Astrocyte of the spinal cord (primary cell): ENCODE measurements around the gene C4orf50.

ENCODE experiments used
- DNase-seq: peaks from one replicate; pipeline ENCODE4 v3.0.0; 2011; ENCODE audit warnings: low read depth, low spot score
- H3K4me3 ChIP-seq: 2 replicates; pipeline ENCODE4 v1.5.1; 2011; ENCODE audit warnings: low read depth, mild to moderate bottlenecking, low read length, moderate library complexity
- CTCF ChIP-seq: IDR thresholded peaks from 2 replicates; pipeline ENCODE4 v1.5.1; 2012; ENCODE audit warnings: low read depth, mild to moderate bottlenecking, low read length, inconsistent platforms
- in situ Hi-C: cut with HindIII; loops from 2 replicates; pipeline ENCODE4 v1.10.0; 2017; ENCODE audit warnings: low sequenced_read_pairs

The C4orf50 gene

GRCh38 chr4:5893004-5893580 lies 125.1 kb downstream of the C4orf50 start, which contains the start of gene CRMP1:
TSS of gene CRMP1 (minus strand) at chr4:5893086. CDS start at chr4:5892969, 117 bp downstream.
- no peak for TF ChIP-seq CTCF
- no peak within 1 kb of the TSS for H3K4me3 ChIP-seq
- no peak for DNase-seq
- in situ Hi-C loops, result no loop called here

GRCh38 chr4:5892323-5893003 lies 125.8 kb downstream of the C4orf50 start:
- no peak overlapping the region for H3K4me3 ChIP-seq
- no peak for DNase-seq
- TF ChIP-seq CTCF, result no peak
- in situ Hi-C loops, result no loop called here

- no peak for TF ChIP-seq CTCF
- H3K4me3 ChIP-seq, result no peak overlapping the region
- in situ Hi-C loops, result no loop called here
- no peak for DNase-seq
Measured at GRCh38 chr4:5891563-5892322, 126.5 kb downstream of the C4orf50 start.

- no peak for TF ChIP-seq CTCF
- in situ Hi-C loops, result no loop called here
Measured at GRCh38 chr4:5890063-5890727, 128.0 kb downstream of the C4orf50 start.

GRCh38 chr4:5889002-5889696 lies 129.1 kb downstream of the C4orf50 start:
- in situ Hi-C loops, result no loop called here
- no peak overlapping the region for H3K4me3 ChIP-seq
- TF ChIP-seq CTCF, result no peak
- DNase-seq, result no peak

More at GRCh38 chr4:5890063-5890727, 128.0 kb downstream of the C4orf50 start:
- peak; percentile 18 for DNase-seq
- H3K4me3 ChIP-seq, result no peak overlapping the region
